Psoas muscle (tissue), 8 donors: ENCODE measurements around the gene TTN. TPM values are rescaled to one million over a fixed set of nuclear protein-coding genes. Genes with fewer than 3 reads are reported as not detected.

Experiments
- ATAC-seq, 4 donors: fragments of 200-7000 bp; cut with Tn5 transposase; one replicate each; pipeline ENCODE4 v1.9.1; 2020; ENCODE audit warnings: moderate library complexity in 3 of 4, mild to moderate bottlenecking in 2 of 4
- DNase-seq, 2 donors: peaks; one replicate each; pipeline ENCODE4 v3.0.0-alpha.2; 2020
- H3K27ac ChIP-seq: fragments of 200-600 bp; one replicate; pipeline ENCODE4 v1.8.0; 2022
- H3K27me3 ChIP-seq, 3 donors: fragments of 200-600 bp in 1 of 3; one replicate each; pipeline versions ENCODE4 v1.6.1 to v1.8.0; 2013 to 2022; ENCODE audit warnings: low read length in 2 of 3, mild to moderate bottlenecking in 2 of 3, moderate library complexity in 1 of 3; ENCODE audit not compliant: insufficient read depth in 3 of 3
- H3K36me3 ChIP-seq, 2 donors: fragments of 200-600 bp in 1 of 2; one replicate each; pipeline versions ENCODE4 v1.6.1 to v1.8.0; 2013 to 2022; ENCODE audit warnings: low read depth in 1 of 2, mild to moderate bottlenecking in 1 of 2, moderate library complexity in 1 of 2; ENCODE audit not compliant: insufficient read depth in 1 of 2
- H3K4me1 ChIP-seq: fragments of 200-600 bp; one replicate; pipeline ENCODE4 v1.8.0; 2022
- H3K4me3 ChIP-seq: fragments of 200-600 bp; one replicate; pipeline ENCODE4 v1.8.0; 2022; ENCODE audit warnings: mild to moderate bottlenecking
- H3K9me3 ChIP-seq: fragments of 200-600 bp; one replicate; pipeline ENCODE4 v1.8.0; 2022
- CTCF ChIP-seq: fragments of 200-600 bp; IDR thresholded peaks from one replicate; pipeline ENCODE4 v1.8.0; 2022; ENCODE audit warnings: antibody characterized with exemption
- WGBS, 3 donors: extraction: QIAGEN DNeasy Blood & Tissue Kit; methylation state at CpG; one replicate each; pipeline versions ENCODE4 v1.1.6 to v1.1.7; 2013; 5-methylcytosine and 5-hydroxymethylcytosine counted together
- intact Hi-C, 2 donors: fragments of 100-400 bp; cut with DNase I; formaldehyde crosslinking; loops; one replicate each; pipeline versions ENCODE4 v1.11.0 to v1.14.2; 2022
- polyA plus RNA-seq, 3 donors: library from polyadenylated mRNA; stranded (reverse); fragments of 200-250 nt; gene quantifications; one replicate each; pipeline ENCODE4 v1.2.3, GENCODE V29; 2013
- total RNA-seq, 4 donors: library from RNA; stranded (reverse); fragmentation: NEBNext Ultra II Directional in 2 of 4; extraction: Animal tissue kit (Norgen Biotek cat#: 25700) in 2 of 4; gene quantifications; one replicate each; pipeline versions ENCODE4 v1.2.1 to v1.2.4, GENCODE V29; 2021 to 2023
- donor health status: healthy with polysubstance abuse.
- donor health status: DM: no; HTN: no; CAD: no; lungs with moderate emphysema.
- donor health status: Bipolar disorder and iron deficiency.
- donor health status: healthy.
- donor health status: DM: yes; HTN: yes; CAD: no.
- donor health status: DM: no; HTN: no; CAD: no.
- donor health status: DM: no; HTN: no; CAD: no.
- donor health status: DM: yes; HTN: yes; CAD: no.

TTN gene
- total and polyA plus RNA-seq, 7 donors, result 137 to 7,650 (median 4,462) TPM

GRCh38 chr2:178523596-178524134 is 283.6 kb downstream of the TTN start:
- TF ChIP-seq CTCF, result no peak
- Histone ChIP-seq H3K36me3 (peaks cover 11 to 35% of the 10 kb centered on the region in 2 donors), H3K4me3 (peak overlapping the region; percentile 62), H3K4me1 (no peaks in the 10 kb centered on the region), H3K27me3 (no peaks in the 10 kb centered on the region), H3K9me3 (no peaks in the 10 kb centered on the region), H3K27ac (peak overlapping the region; percentile 80)
- peak; percentile 25 to 38 (median 34) for ATAC-seq
- intact Hi-C loops, result no loop called here
- no peak for DNase-seq
- WGBS, 3 donors, result 15 to 28% (median 19%) methylated on average over 8 of the region's 8 CpGs

GRCh38 chr2:178522950-178523595 is 284.1 kb downstream of the TTN start:
- Histone ChIP-seq H3K4me1 (no peaks in the 10 kb centered on the region), H3K9me3 (no peaks in the 10 kb centered on the region), H3K36me3 (peaks cover 6 to 34% of the 10 kb centered on the region in 2 donors), H3K4me3 (peak overlapping the region; percentile 62), H3K27me3 (no peaks in the 10 kb centered on the region), H3K27ac (peak overlapping the region; percentile 80)
- DNase-seq (peak; percentile 80 to 90), ATAC-seq (peak; percentile 64 to 72 (median 66))
- intact Hi-C loops, result no loop called here
- TF ChIP-seq CTCF, result peak; percentile 72
- WGBS, 3 donors, result 6 to 15% (median 11%) methylated on average over 25 of the region's 25 CpGs

GRCh38 chr2:178521304-178522150 is 285.7 kb downstream of the TTN start:
- Histone ChIP-seq H3K27ac (no peak overlapping the region), H3K4me3 (no peak overlapping the region), H3K4me1 (no peaks in the 10 kb centered on the region), H3K27me3 (no peaks in the 10 kb centered on the region), H3K9me3 (no peaks in the 10 kb centered on the region), H3K36me3 (peaks cover 4 to 25% of the 10 kb centered on the region in 2 donors)
- ATAC-seq, result peak in 2 of 4 donors; percentile 0
- no peak for TF ChIP-seq CTCF
- DNase-seq, result no peak
- WGBS, 3 donors, result 92 to 93% (median 93%) methylated on average over 11 of the region's 11 CpGs
- intact Hi-C loops, result no loop called here

GRCh38 chr2:178517496-178517895 is 289.7 kb downstream of the TTN start:
- no peak for TF ChIP-seq CTCF
- ATAC-seq (no peak), DNase-seq (no peak)
- WGBS, 3 donors, result 64 to 82% (median 74%) methylated on average over 1 of the region's 1 CpG
- Histone ChIP-seq H3K27me3 (no peaks in the 10 kb centered on the region), H3K27ac (no peak overlapping the region), H3K36me3 (peaks cover 0 to 18% of the 10 kb centered on the region in 2 donors), H3K4me3 (no peak overlapping the region), H3K9me3 (no peaks in the 10 kb centered on the region), H3K4me1 (no peaks in the 10 kb centered on the region)
- intact Hi-C loops, result loop anchor here in 1 of 2 donors (5.0 kb wide), 1 partner anchor 35 kb away; the partner anchor contains the start of gene PLEKHA3
